ENCODE results near the gene COG1. TPM values are rescaled to one million over a fixed set of nuclear protein-coding genes. Genes with fewer than 3 reads are reported as not detected.

Gene COG1
- total and polyA plus RNA-seq, 2 donors from 2014 or later, result 28.2 to 41.6 TPM

GRCh38 chr17:73196500-73196899 is 3.6 kb downstream of the COG1 start:
- FAIRE-seq (no peak), DNase-seq (peak in 4 of 5 donors; percentile 70 to 83 (median 75))
- H3K27ac ChIP-seq (ENCODE audit: low read depth in 2 of 2, low read length in 2 of 2), result no peak overlapping the region
- H3K4me1 ChIP-seq (ENCODE audit: control insufficient read depth in 2 of 3, insufficient read depth in 2 of 3, low read depth in 1 of 3, low read length in 3 of 3), result peaks cover 0 to 5% (median 4%) of the 10 kb centered on the region in 3 donors
- H3K27me3 ChIP-seq (ENCODE audit: control insufficient read depth, insufficient read depth, low read length), result no peaks in the 10 kb centered on the region
- no peaks in the 10 kb centered on the region for H3K9me3 ChIP-seq (ENCODE audit: control insufficient read depth in 2 of 3, insufficient read depth in 1 of 3, low read length in 3 of 3)
- intact Hi-C loops (cut with DNase I), result loop anchor here (10.0 kb wide), 1 partner anchor 48 kb away; no protein-coding TSS in a partner anchor
- H3K36me3 ChIP-seq (ENCODE audit: control insufficient read depth in 2 of 3, insufficient read depth in 3 of 3, low read length in 3 of 3), result peaks cover 23 to 48% (median 42%) of the 10 kb centered on the region in 3 donors
- TF ChIP-seq, protein P1, sequence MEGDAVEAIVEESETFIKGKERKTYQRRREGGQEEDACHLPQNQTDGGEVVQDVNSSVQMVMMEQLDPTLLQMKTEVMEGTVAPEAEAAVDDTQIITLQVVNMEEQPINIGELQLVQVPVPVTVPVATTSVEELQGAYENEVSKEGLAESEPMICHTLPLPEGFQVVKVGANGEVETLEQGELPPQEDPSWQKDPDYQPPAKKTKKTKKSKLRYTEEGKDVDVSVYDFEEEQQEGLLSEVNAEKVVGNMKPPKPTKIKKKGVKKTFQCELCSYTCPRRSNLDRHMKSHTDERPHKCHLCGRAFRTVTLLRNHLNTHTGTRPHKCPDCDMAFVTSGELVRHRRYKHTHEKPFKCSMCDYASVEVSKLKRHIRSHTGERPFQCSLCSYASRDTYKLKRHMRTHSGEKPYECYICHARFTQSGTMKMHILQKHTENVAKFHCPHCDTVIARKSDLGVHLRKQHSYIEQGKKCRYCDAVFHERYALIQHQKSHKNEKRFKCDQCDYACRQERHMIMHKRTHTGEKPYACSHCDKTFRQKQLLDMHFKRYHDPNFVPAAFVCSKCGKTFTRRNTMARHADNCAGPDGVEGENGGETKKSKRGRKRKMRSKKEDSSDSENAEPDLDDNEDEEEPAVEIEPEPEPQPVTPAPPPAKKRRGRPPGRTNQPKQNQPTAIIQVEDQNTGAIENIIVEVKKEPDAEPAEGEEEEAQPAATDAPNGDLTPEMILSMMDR (IDR thresholded peaks at IDR 0.05; ENCODE audit: borderline replicate concordance, extremely low read depth, insufficient read depth), result peak; percentile 17
- no peak overlapping the region for H3K9ac ChIP-seq (ENCODE audit: low read length in 3 of 3)
- no peak overlapping the region for H3K4me3 ChIP-seq (ENCODE audit: low read length in 3 of 3)

GRCh38 chr17:73197161-73197560 is 4.3 kb downstream of the COG1 start:
- no peaks in the 10 kb centered on the region for H3K9me3 ChIP-seq (ENCODE audit: control insufficient read depth in 2 of 3, insufficient read depth in 1 of 3, low read length in 3 of 3)
- no peaks in the 10 kb centered on the region for H3K27me3 ChIP-seq (ENCODE audit: control insufficient read depth, insufficient read depth, low read length)

DNA sequence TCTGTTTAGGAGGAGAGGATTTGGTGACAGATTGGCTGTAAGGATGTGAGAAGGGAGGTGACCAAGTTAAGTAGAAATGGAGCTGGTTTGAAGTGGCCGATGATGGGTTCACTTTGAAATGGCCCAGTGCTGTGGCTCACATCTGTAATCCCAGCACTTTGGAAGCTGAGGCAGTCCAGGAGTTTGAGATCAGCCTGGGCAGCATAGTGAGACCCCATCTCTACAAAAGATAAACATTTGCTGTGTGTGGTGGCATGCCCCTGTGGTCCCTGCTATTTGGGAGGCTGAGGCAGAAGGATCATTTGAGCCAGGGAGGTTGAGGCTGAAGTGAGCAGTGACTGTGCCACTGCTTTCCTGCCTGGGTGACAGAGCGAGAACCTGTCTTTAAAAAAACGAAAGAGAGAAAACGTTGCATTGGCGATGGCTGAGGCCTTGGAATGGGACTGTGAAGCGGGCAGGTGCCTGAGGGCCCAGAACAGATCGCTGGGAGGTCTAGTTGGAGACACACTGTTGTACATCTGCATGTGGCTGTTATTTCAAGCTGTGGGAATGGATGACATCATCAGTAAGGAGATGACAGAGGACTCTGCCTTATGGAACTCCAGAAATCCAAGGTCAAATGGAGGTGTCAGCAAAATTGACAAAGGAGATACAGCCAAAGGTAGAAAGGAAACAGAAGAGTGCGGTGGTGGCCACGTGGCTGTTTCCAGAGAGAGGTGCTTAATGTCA is 5.5 kb downstream of the COG1 start:
- intact Hi-C loops (cut with DNase I), result loop anchor here (10.0 kb wide), 1 partner anchor 46 kb away; no protein-coding TSS in a partner anchor
- Histone ChIP-seq H3K4me1 (ENCODE audit: control insufficient read depth in 2 of 3, insufficient read depth in 2 of 3, low read depth in 1 of 3, low read length in 3 of 3) (peaks cover 8 to 14% (median 13%) of the 10 kb centered on the region in 3 donors), H3K36me3 (ENCODE audit: control insufficient read depth in 2 of 3, insufficient read depth in 3 of 3, low read length in 3 of 3) (peaks cover 25 to 51% (median 45%) of the 10 kb centered on the region in 3 donors), H3K9ac (ENCODE audit: low read length in 3 of 3) (no peak overlapping the region), H3K9me3 (ENCODE audit: control insufficient read depth in 2 of 3, insufficient read depth in 1 of 3, low read length in 3 of 3) (no peaks in the 10 kb centered on the region), H3K4me3 (ENCODE audit: low read length in 3 of 3) (no peak overlapping the region), H3K27me3 (ENCODE audit: control insufficient read depth, insufficient read depth, low read length) (no peaks in the 10 kb centered on the region), H3K27ac (ENCODE audit: low read depth in 2 of 2, low read length in 2 of 2) (no peak overlapping the region)
- no peak for DNase-seq
- no peak for FAIRE-seq
- TF ChIP-seq, protein P1 (IDR thresholded peaks at IDR 0.05; ENCODE audit: borderline replicate concordance, extremely low read depth, insufficient read depth), result no peak

More at GRCh38 chr17:73197161-73197560, 4.3 kb downstream of the COG1 start:
- intact Hi-C loops (cut with DNase I), result loop anchor here (10.0 kb wide), 1 partner anchor 48 kb away; no protein-coding TSS in a partner anchor
- no peak overlapping the region for H3K9ac ChIP-seq (ENCODE audit: low read length in 3 of 3)
- peaks cover 23 to 51% (median 45%) of the 10 kb centered on the region in 3 donors for H3K36me3 ChIP-seq (ENCODE audit: control insufficient read depth in 2 of 3, insufficient read depth in 3 of 3, low read length in 3 of 3)
- no peak overlapping the region for H3K27ac ChIP-seq (ENCODE audit: low read depth in 2 of 2, low read length in 2 of 2)
- peaks cover 0 to 5% (median 4%) of the 10 kb centered on the region in 3 donors for H3K4me1 ChIP-seq (ENCODE audit: control insufficient read depth in 2 of 3, insufficient read depth in 2 of 3, low read depth in 1 of 3, low read length in 3 of 3)
- FAIRE-seq (no peak), DNase-seq (no peak)
- H3K4me3 ChIP-seq (ENCODE audit: low read length in 3 of 3), result no peak overlapping the region
- TF ChIP-seq, protein P1 (IDR thresholded peaks at IDR 0.05; ENCODE audit: borderline replicate concordance, extremely low read depth, insufficient read depth), result no peak

Data from kidney (tissue), 14 donors.